Choroid plexus epithelial cell (primary cell): Measurements from ENCODE around the gene FICD.

ENCODE experiments used
- DNase-seq: peaks from one replicate; pipeline ENCODE4 v3.0.0-alpha.2; 2010; ENCODE audit warnings: low read depth
- H3K4me3 ChIP-seq: 2 replicates; pipeline ENCODE4 v1.5.1; 2011; ENCODE audit warnings: low read depth, mild to moderate bottlenecking, control low read depth, low read length, moderate library complexity
- CTCF ChIP-seq: conservative IDR thresholded peaks from 2 replicates; pipeline ENCODE4 v1.5.1; 2011; ENCODE audit warnings: low read depth, mild to moderate bottlenecking, control low read depth, inconsistent platforms, low read length, moderate library complexity

The FICD gene

GRCh38 chr12:108505129-108505528 is 9.9 kb upstream of the FICD start:
- H3K4me3 ChIP-seq, result no peak overlapping the region
- no peak for DNase-seq

GRCh38 chr12:108507971-108508642 is 7.0 kb upstream of the FICD start:
- no peak overlapping the region for H3K4me3 ChIP-seq
- TF ChIP-seq CTCF, result no peak
- no peak for DNase-seq

More at GRCh38 chr12:108505129-108505528, 9.9 kb upstream of the FICD start:
- TF ChIP-seq CTCF, result no peak

GRCh38 chr12:108509806-108510205 is 5.3 kb upstream of the FICD start:
- TF ChIP-seq CTCF, result no peak
- DNase-seq, result no peak
- H3K4me3 ChIP-seq, result no peak overlapping the region

- no peak for TF ChIP-seq CTCF
- no peak for DNase-seq
- no peak overlapping the region for H3K4me3 ChIP-seq
Measured at GRCh38 chr12:108510836-108511235, 4.2 kb upstream of the FICD start.

GRCh38 chr12:108511633-108512540 is 3.2 kb upstream of the FICD start:
- peak; percentile 86 for TF ChIP-seq CTCF
- DNase-seq, result peak; percentile 83
- H3K4me3 ChIP-seq, result no peak overlapping the region

- peak overlapping the region; percentile 42 for H3K4me3 ChIP-seq
- no peak for DNase-seq
- no peak for TF ChIP-seq CTCF
Measured at GRCh38 chr12:108514468-108514972, 557 bp upstream of the FICD start.
